HG03442 (cell line): ENCODE results near the gene TNS4.

Source experiments
- ATAC-seq: cut with Tn5 transposase; IDR thresholded peaks from one replicate; pipeline ENCODE4 v1.9.1; 2021; ENCODE audit warnings: mild to moderate bottlenecking, moderate library complexity; ENCODE audit not compliant: unreplicated experiment

Gene TNS4

GRCh38 chr17:40458851-40459482 lies 42.5 kb downstream of the TNS4 start:
- no peak for ATAC-seq

- ATAC-seq = no peak
These were observed 43.2 kb downstream of the TNS4 start for GRCh38 chr17:40457964-40458791.

GRCh38 chr17:40457369-40457768 lies 44.1 kb downstream of the TNS4 start:
- no peak for ATAC-seq

- ATAC-seq = no peak
These were observed 44.9 kb downstream of the TNS4 start for GRCh38 chr17:40456396-40456951.

- no peak for ATAC-seq
These were observed 46.8 kb downstream of the TNS4 start for GRCh38 chr17:40454613-40454995.

- no peak for ATAC-seq
These were observed 47.4 kb downstream of the TNS4 start for GRCh38 chr17:40453881-40454612.

GRCh38 chr17:40452921-40453378 lies 48.5 kb downstream of the TNS4 start:
- ATAC-seq = no peak

- ATAC-seq = no peak
These were observed 49.1 kb downstream of the TNS4 start for GRCh38 chr17:40452216-40452787.

- no peak for ATAC-seq
These were observed 50.0 kb downstream of the TNS4 start for GRCh38 chr17:40451420-40451819.

- no peak for ATAC-seq
These were observed 51.2 kb downstream of the TNS4 start for GRCh38 chr17:40450175-40450574.

GRCh38 chr17:40448639-40449261 lies 52.7 kb downstream of the TNS4 start:
- no peak for ATAC-seq

GRCh38 chr17:40448213-40448638 lies 53.2 kb downstream of the TNS4 start:
- ATAC-seq = no peak

- ATAC-seq = no peak
These were observed 53.6 kb downstream of the TNS4 start for GRCh38 chr17:40447806-40448205.

- ATAC-seq = no peak
These were observed 54.2 kb downstream of the TNS4 start for GRCh38 chr17:40447148-40447644.

- no peak for ATAC-seq
These were observed 55.5 kb downstream of the TNS4 start for GRCh38 chr17:40445751-40446468.

- peak; percentile 10 for ATAC-seq
These were observed 57.2 kb downstream of the TNS4 start for GRCh38 chr17:40443988-40444899.

GRCh38 chr17:40443196-40443987 lies 58.0 kb downstream of the TNS4 start, which contains the start of gene IGFBP4:
IGFBP4 (plus strand) TSS chr17:40443450; CDS start chr17:40443736, 286 bp downstream.
- ATAC-seq = peak; percentile 50
